Osteoblast (primary cell): ENCODE measurements around the gene ANKRD13A. TPM values are rescaled to one million over a fixed set of nuclear protein-coding genes. Genes with fewer than 3 reads are reported as not detected.

ENCODE experiments used
- DNase-seq: peaks from one replicate; pipeline ENCODE4 v3.0.0; 2011; ENCODE audit warnings: low spot score, mixed read lengths; ENCODE audit not compliant: insufficient read length; ENCODE audit errors: missing footprints
- H2AFZ ChIP-seq: 2 replicates; pipeline ENCODE4 v1.6.0; 2011; ENCODE audit warnings: mild to moderate bottlenecking, low read length
- H3K27ac ChIP-seq: 2 replicates; pipeline ENCODE4 v1.5.1; 2011; ENCODE audit warnings: mild to moderate bottlenecking, low read depth, low read length, moderate library complexity
- H3K27me3 ChIP-seq: 2 replicates; pipeline ENCODE4 v1.6.0; 2012; ENCODE audit warnings: mild to moderate bottlenecking, control low read depth, inconsistent platforms, low read length, moderate library complexity; ENCODE audit not compliant: insufficient read depth
- H3K36me3 ChIP-seq: 2 replicates; pipeline ENCODE4 v1.5.1; 2011; ENCODE audit warnings: mild to moderate bottlenecking, low read length, control low read depth, moderate library complexity; ENCODE audit not compliant: insufficient read depth
- H3K4me1 ChIP-seq: 2 replicates; pipeline ENCODE4 v1.5.1; 2011; ENCODE audit warnings: mild to moderate bottlenecking, low read length, control low read depth, moderate library complexity; ENCODE audit not compliant: insufficient read depth
- H3K4me2 ChIP-seq: 2 replicates; pipeline ENCODE4 v1.6.0; 2011; ENCODE audit warnings: mild to moderate bottlenecking, low read length; ENCODE audit not compliant: insufficient read depth
- H3K4me3 ChIP-seq: fragments of 200-600 bp; sonication (generic); 3 replicates; pipeline ENCODE4 v1.5.1; 2012; ENCODE audit warnings: mild to moderate bottlenecking, low read length, inconsistent platforms; ENCODE audit not compliant: insufficient read depth
- H3K79me2 ChIP-seq: 2 replicates; pipeline ENCODE4 v1.6.0; 2012; ENCODE audit warnings: mild to moderate bottlenecking, low read length, control low read depth, inconsistent platforms; ENCODE audit not compliant: insufficient read depth
- H3K9me3 ChIP-seq: 2 replicates; pipeline ENCODE4 v1.5.1; 2011; ENCODE audit warnings: low read depth, low read length, control low read depth
- H4K20me1 ChIP-seq: 2 replicates; pipeline ENCODE4 v1.6.0; 2012; ENCODE audit warnings: mild to moderate bottlenecking, low read length, control low read depth; ENCODE audit not compliant: insufficient read depth
- CTCF ChIP-seq: IDR thresholded peaks from 2 replicates; pipeline ENCODE4 v1.5.1; 2011; ENCODE audit warnings: mild to moderate bottlenecking, low read depth, low read length, moderate library complexity; ENCODE audit errors: extremely low read depth
- total RNA-seq: library from RNA; depleted of rRNA; stranded (reverse); fragments of >200 nt; gene quantifications from 2 replicates; pipeline ENCODE4 v1.2.3, GENCODE V29; 2012

ANKRD13A gene
- total RNA-seq, result 94.1 and 113 TPM in 2 replicates

GRCh38 chr12:109998904-109999648 lies at the start of gene ANKRD13A:
Gene ANKRD13A (plus strand): TSS chr12:109999430. CDS start chr12:109999689, 259 bp downstream.
- peak; percentile 97 for DNase-seq
- Histone ChIP-seq H3K4me3 (peak within 1 kb of the TSS; percentile 90), H3K79me2 (peaks cover 59% of the 10 kb centered on the region), H4K20me1 (peaks cover 21% of the 10 kb centered on the region), H3K36me3 (peaks cover 14% of the 10 kb centered on the region), H3K4me2 (peak within 1 kb of the TSS; percentile 96), H3K4me1 (peaks cover 48% of the 10 kb centered on the region), H2AFZ (peak within 1 kb of the TSS; percentile 95), H3K9me3 (no peaks in the 10 kb centered on the region), H3K27me3 (no peaks in the 10 kb centered on the region), H3K27ac (peak within 1 kb of the TSS; percentile 95)
- no peak for TF ChIP-seq CTCF

- Histone ChIP-seq H3K4me1 (peaks cover 68% of the 10 kb centered on the region), H3K4me2 (peak overlapping the region; percentile 54), H3K79me2 (peaks cover 10% of the 10 kb centered on the region), H3K27me3 (no peaks in the 10 kb centered on the region), H3K9me3 (no peaks in the 10 kb centered on the region), H4K20me1 (no peaks in the 10 kb centered on the region), H3K27ac (peak overlapping the region; percentile 97), H2AFZ (no peak overlapping the region), H3K4me3 (no peak overlapping the region), H3K36me3 (peaks cover 44% of the 10 kb centered on the region)
- no peak for TF ChIP-seq CTCF
- no peak for DNase-seq
These were observed 48.6 kb upstream of the ANKRD13A start for GRCh38 chr12:109950625-109951024.

- Histone ChIP-seq H3K27me3 (no peaks in the 10 kb centered on the region), H2AFZ (no peak overlapping the region), H4K20me1 (no peaks in the 10 kb centered on the region), H3K36me3 (peaks cover 45% of the 10 kb centered on the region), H3K4me1 (peaks cover 68% of the 10 kb centered on the region), H3K27ac (peak overlapping the region; percentile 97), H3K79me2 (peaks cover 10% of the 10 kb centered on the region), H3K9me3 (no peaks in the 10 kb centered on the region), H3K4me3 (peak overlapping the region; percentile 34), H3K4me2 (peak overlapping the region; percentile 69)
- peak; percentile 84 for DNase-seq
- TF ChIP-seq CTCF, result no peak
These were observed 48.1 kb upstream of the ANKRD13A start for GRCh38 chr12:109951136-109951535.

- no peak overlapping the region for H2AFZ ChIP-seq
- H3K79me2 ChIP-seq, result peaks cover 10% of the 10 kb centered on the region
- peak overlapping the region; percentile 34 for H3K4me3 ChIP-seq
- no peak for TF ChIP-seq CTCF
- peak overlapping the region; percentile 69 for H3K4me2 ChIP-seq
- H3K4me1 ChIP-seq, result peaks cover 61% of the 10 kb centered on the region
- peak; percentile 79 for DNase-seq
- peaks cover 45% of the 10 kb centered on the region for H3K36me3 ChIP-seq
- H4K20me1 ChIP-seq, result no peaks in the 10 kb centered on the region
- H3K9me3 ChIP-seq, result no peaks in the 10 kb centered on the region
- H3K27me3 ChIP-seq, result no peaks in the 10 kb centered on the region
- peak overlapping the region; percentile 97 for H3K27ac ChIP-seq
These were observed 47.5 kb upstream of the ANKRD13A start for GRCh38 chr12:109951751-109952150.
